MM.1S (cell line): ENCODE measurements around the gene ATF1.

Experiments used
- DNase-seq: peaks from one replicate; pipeline ENCODE4 v3.0.0-alpha.2; 2015
- H2AFZ ChIP-seq: fragments of 300-600 bp; sonication (generic); 2 replicates; pipeline ENCODE4 v1.6.0; 2016; ENCODE audit warnings: antibody characterized with exemption, low read length
- H3F3A ChIP-seq: fragments of 300-600 bp; sonication (generic); 2 replicates; pipeline ENCODE4 v1.6.1; 2016; ENCODE audit warnings: mild to moderate bottlenecking, antibody characterized with exemption, low read length, moderate library complexity, mixed read lengths; ENCODE audit not compliant: insufficient read depth
- H3K27ac ChIP-seq: fragments of 300-600 bp; sonication (generic); 2 replicates; pipeline ENCODE4 v1.5.1; 2016; ENCODE audit warnings: mild to moderate bottlenecking, low read length
- H3K27me3 ChIP-seq: fragments of 300-600 bp; sonication (generic); replicated peaks from 2 replicates; pipeline ENCODE4 v1.6.0; 2016; ENCODE audit warnings: low read length; ENCODE audit not compliant: insufficient read depth
- H3K36me3 ChIP-seq: fragments of 300-600 bp; sonication (generic); replicated peaks from 2 replicates; pipeline ENCODE4 v1.6.1; 2016; ENCODE audit warnings: mild to moderate bottlenecking, low read length, mixed read lengths; ENCODE audit not compliant: insufficient read depth
- H3K4me1 ChIP-seq: fragments of 300-600 bp; sonication (generic); 2 replicates; pipeline ENCODE4 v1.6.1; 2016; ENCODE audit warnings: low read length, mixed read lengths
- H3K4me2 ChIP-seq: fragments of 300-600 bp; sonication (generic); 2 replicates; pipeline ENCODE4 v1.6.0; 2016; ENCODE audit warnings: low read depth, low read length
- H3K4me3 ChIP-seq: fragments of 300-600 bp; sonication (generic); 2 replicates; pipeline ENCODE4 v1.5.1; 2016; ENCODE audit warnings: low read length, mixed read lengths
- H3K79me2 ChIP-seq: fragments of 300-600 bp; sonication (generic); 2 replicates; pipeline ENCODE4 v1.6.1; 2016; ENCODE audit warnings: mixed run types, low read length, mixed read lengths
- H3K9ac ChIP-seq: fragments of 300-600 bp; sonication (generic); 2 replicates; pipeline ENCODE4 v1.6.1; 2016; ENCODE audit warnings: low read length, mixed read lengths
- H3K9me2 ChIP-seq: fragments of 300-600 bp; sonication (generic); replicated peaks from 2 replicates; pipeline ENCODE4 v1.6.1; 2016; ENCODE audit warnings: mild to moderate bottlenecking, low read length, mixed read lengths; ENCODE audit not compliant: insufficient read depth
- H3K9me3 ChIP-seq: fragments of 300-600 bp; sonication (generic); replicated peaks from 2 replicates; pipeline ENCODE4 v1.6.1; 2016; ENCODE audit warnings: mild to moderate bottlenecking, low read length, mixed read lengths; ENCODE audit not compliant: insufficient read depth
- H4K20me1 ChIP-seq: fragments of 300-600 bp; sonication (generic); 2 replicates; pipeline ENCODE4 v1.6.1; 2016; ENCODE audit warnings: mild to moderate bottlenecking, low read length, moderate library complexity, mixed read lengths; ENCODE audit not compliant: insufficient read depth
- EZH2 ChIP-seq: fragments of 300-600 bp; sonication (generic); optimal IDR thresholded peaks from 2 replicates; pipeline ENCODE3; 2017; ENCODE audit warnings: low read depth, mild to moderate bottlenecking, antibody characterized with exemption, low read length, mixed read lengths
- EZH2phosphoT487 ChIP-seq: fragments of 300-600 bp; sonication (generic); IDR thresholded peaks from 2 replicates; pipeline ENCODE4 v1.6.1; 2018; ENCODE audit warnings: antibody characterized with exemption, low read length
- TF ChIP-seq, protein P1 (sequence below): fragments of 300-600 bp; sonication (generic); IDR thresholded peaks from 2 replicates; pipeline ENCODE4 v1.5.1; 2016; ENCODE audit warnings: antibody characterized with exemption, low read length, mixed read lengths

Gene ATF1

DNA sequence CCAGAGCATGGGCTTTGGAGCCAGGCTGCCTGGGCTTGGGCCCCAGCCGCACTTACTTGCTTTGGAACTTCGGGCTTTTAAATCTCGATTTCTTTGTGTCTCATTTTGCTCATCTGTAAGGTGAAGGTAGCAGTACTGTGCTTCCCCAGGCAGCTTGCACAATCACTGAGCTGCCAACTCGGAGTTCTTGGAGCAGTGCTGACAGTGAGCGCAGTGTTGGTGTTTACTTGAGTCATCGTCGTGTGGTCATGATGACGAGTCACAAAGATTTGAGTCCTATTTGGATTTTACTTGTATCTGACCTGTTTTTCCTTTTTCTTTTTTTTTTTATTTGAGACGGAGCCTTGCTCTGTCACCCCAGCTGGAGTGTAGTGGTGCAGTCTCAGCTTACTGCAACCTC is 31.3 kb upstream of the ATF1 start:
- no peaks in the 10 kb centered on the region for H3K79me2 ChIP-seq
- DNase-seq = no peak
- no peak overlapping the region for H2AFZ ChIP-seq
- no peak overlapping the region for H3K4me2 ChIP-seq
- H3K4me3 ChIP-seq = no peak overlapping the region
- H4K20me1 ChIP-seq = no peaks in the 10 kb centered on the region
- no peaks in the 10 kb centered on the region for H3K9me3 ChIP-seq
- TF ChIP-seq, protein P1, sequence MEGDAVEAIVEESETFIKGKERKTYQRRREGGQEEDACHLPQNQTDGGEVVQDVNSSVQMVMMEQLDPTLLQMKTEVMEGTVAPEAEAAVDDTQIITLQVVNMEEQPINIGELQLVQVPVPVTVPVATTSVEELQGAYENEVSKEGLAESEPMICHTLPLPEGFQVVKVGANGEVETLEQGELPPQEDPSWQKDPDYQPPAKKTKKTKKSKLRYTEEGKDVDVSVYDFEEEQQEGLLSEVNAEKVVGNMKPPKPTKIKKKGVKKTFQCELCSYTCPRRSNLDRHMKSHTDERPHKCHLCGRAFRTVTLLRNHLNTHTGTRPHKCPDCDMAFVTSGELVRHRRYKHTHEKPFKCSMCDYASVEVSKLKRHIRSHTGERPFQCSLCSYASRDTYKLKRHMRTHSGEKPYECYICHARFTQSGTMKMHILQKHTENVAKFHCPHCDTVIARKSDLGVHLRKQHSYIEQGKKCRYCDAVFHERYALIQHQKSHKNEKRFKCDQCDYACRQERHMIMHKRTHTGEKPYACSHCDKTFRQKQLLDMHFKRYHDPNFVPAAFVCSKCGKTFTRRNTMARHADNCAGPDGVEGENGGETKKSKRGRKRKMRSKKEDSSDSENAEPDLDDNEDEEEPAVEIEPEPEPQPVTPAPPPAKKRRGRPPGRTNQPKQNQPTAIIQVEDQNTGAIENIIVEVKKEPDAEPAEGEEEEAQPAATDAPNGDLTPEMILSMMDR = no peak
- no peak for TF ChIP-seq EZH2
- no peak for TF ChIP-seq EZH2phosphoT487
- no peaks in the 10 kb centered on the region for H3F3A ChIP-seq
- no peaks in the 10 kb centered on the region for H3K36me3 ChIP-seq
- no peaks in the 10 kb centered on the region for H3K27me3 ChIP-seq
- no peaks in the 10 kb centered on the region for H3K4me1 ChIP-seq
- no peaks in the 10 kb centered on the region for H3K9me2 ChIP-seq
- no peak overlapping the region for H3K27ac ChIP-seq
- H3K9ac ChIP-seq = no peak overlapping the region

DNA sequence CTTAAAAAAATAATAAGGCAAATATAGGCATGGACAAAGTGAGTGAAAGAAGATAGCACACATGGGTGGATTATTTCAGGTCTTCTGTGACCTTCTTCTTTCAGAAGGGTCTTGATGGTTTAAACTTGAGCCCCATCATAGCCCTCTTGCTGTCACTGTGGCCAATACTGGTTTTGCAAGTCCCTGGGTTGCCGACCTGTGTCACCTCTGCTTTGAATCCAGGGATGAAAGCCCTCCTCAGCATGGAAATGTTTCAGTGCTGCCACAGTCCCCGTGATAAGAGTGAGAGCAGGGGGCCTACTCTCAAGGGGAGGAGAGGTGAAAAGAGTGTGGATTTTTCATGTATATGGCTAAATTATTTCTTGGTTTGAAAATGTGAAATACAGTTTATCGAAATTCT is 30.2 kb upstream of the ATF1 start:
- H3K79me2 ChIP-seq = no peaks in the 10 kb centered on the region
- H3K27ac ChIP-seq = no peak overlapping the region
- H3K4me1 ChIP-seq = no peaks in the 10 kb centered on the region
- no peak for DNase-seq
- H3K9me3 ChIP-seq = no peaks in the 10 kb centered on the region
- no peak overlapping the region for H2AFZ ChIP-seq
- no peak overlapping the region for H3K9ac ChIP-seq
- H3K36me3 ChIP-seq = no peaks in the 10 kb centered on the region
- H3K4me3 ChIP-seq = no peak overlapping the region
- H3K27me3 ChIP-seq = no peaks in the 10 kb centered on the region
- H3K4me2 ChIP-seq = no peak overlapping the region
- H3F3A ChIP-seq = no peaks in the 10 kb centered on the region
- no peaks in the 10 kb centered on the region for H4K20me1 ChIP-seq
- TF ChIP-seq, protein P1 = no peak
- TF ChIP-seq EZH2 (no peak), EZH2phosphoT487 (no peak)
- no peaks in the 10 kb centered on the region for H3K9me2 ChIP-seq

DNA sequence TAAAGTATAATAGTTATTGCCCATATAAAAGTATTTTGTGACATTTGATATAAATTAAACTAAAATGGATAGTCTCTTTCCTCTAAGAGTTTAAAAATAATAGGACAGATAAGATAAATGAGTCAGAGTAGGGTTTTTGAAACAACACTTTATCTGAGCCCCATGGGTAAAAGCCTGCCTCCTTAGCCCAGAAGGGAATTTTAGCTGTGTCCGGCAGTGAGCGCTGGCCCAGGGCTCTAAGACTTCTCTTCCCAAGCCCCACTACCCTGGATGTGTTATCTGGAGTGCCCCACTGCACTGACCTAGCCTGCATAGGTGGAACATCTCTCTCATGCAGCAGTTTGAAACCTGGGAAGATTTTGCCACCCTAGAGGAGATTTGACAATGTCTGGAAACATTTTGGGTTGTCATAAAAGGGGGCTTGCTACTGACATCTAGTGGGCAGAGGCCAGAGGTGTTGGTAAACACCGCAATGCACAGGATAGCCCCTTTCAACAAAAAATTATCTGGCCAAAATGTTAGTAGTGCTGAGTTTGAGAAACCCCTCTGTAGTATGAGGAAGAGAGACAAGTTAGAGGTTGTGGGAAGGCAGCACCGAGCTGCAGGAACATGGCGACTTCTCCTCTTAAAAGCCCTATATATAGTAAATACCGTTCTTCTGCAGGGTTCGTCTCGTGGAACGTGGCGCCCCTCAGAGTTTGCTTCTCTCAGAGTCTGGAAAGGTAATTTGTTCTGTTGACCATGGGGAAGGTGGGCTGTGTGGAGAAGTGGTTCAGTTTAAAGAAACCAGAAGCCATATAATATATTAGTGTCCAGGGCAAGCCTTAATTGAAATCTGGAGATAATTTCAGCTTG is 29.3 kb upstream of the ATF1 start:
- Histone ChIP-seq H4K20me1 (no peaks in the 10 kb centered on the region), H3K9ac (no peak overlapping the region), H3K27ac (no peak overlapping the region), H3F3A (no peaks in the 10 kb centered on the region), H3K4me3 (no peak overlapping the region), H3K9me3 (no peaks in the 10 kb centered on the region), H3K36me3 (no peaks in the 10 kb centered on the region), H3K79me2 (no peaks in the 10 kb centered on the region), H3K27me3 (no peaks in the 10 kb centered on the region), H2AFZ (no peak overlapping the region), H3K4me2 (no peak overlapping the region), H3K9me2 (no peaks in the 10 kb centered on the region), H3K4me1 (no peaks in the 10 kb centered on the region)
- TF ChIP-seq, protein P1 = peak; percentile 62
- TF ChIP-seq EZH2phosphoT487 = no peak
- DNase-seq = peak; percentile 33
